Measurements from ENCODE around the gene USF2.

GRCh38 chr19:35231956-35232645, 36.7 kb upstream of the USF2 start:
- TF ChIP-seq CTCF (conservative IDR thresholded peaks at IDR 0.05) (no peak), ZFX (IDR thresholded peaks at IDR 0.05) (no peak)
